Measurements from ENCODE around the gene GJB1. TPM values are rescaled to one million over a fixed set of nuclear protein-coding genes. Genes with fewer than 3 reads are reported as not detected.

GJB1 gene
- total and polyA plus RNA-seq, 8 donors = 0.21 to 6.6 (median 5.0) TPM

DNA sequence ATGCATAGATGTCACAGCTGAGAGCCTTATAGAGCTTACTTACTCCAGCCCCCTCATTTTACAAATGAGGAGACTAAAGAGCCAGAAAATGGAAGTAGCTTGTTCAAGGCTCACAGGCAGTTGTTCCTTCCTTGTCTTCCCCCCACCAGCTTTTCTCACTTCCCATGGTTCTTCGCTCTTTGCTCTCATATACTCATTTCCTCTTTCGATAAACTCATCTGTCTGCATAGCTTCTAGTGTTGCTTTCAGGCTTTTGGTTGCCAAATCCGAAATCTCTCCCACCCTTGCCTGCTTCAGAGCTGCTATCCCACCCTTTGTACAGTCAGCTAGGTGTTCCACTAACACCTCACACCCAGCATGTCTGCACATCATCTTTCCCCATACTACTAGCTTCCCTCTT, 25.0 kb upstream of the GJB1 start:
- H3K4me3 ChIP-seq = peak overlapping the region in 1 of 2 donors; percentile 38

DNA sequence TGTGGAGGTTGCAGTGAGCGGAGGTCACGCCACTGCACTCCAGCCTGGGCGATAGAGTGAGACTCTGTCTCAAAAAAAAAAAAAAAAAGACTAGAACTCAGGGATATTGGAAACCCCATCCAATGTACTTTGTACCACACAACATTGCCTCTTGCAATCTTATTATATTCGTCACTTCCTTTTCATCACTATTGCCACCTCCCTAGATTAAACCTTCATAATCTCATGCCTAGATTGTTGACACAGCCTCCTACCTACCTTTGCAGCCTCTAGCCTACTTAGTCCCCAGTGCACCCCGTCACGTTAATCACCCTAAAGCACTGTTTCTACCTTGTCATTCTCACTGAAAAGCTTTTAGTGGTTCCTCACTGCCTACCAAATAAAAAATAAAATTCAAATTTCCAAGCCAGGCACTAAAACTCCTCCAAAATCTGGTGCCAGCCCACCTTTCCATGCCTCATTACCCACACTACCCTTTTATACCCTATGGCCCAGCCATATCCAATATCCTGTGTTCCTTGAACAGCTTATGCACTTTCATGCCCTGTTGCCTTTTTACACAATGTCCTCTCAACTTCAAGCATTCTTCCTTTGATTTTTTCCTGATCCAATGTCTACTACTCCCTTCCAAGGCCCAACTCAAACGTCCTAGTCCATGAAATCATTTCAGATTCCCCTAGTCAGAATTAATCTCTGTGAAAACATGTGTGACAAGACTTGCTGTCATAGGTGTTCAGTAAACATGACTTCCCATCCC, 23.6 kb upstream of the GJB1 start:
- Histone ChIP-seq H3K4me1 (no peaks in the 10 kb centered on the region), H3K27ac (no peak overlapping the region), H3K4me3 (no peak overlapping the region), H3K9me3 (no peaks in the 10 kb centered on the region), H3K27me3 (no peaks in the 10 kb centered on the region), H3K36me3 (no peaks in the 10 kb centered on the region)
- intact Hi-C loops (cut with DNase I) = no loop called here
- TF ChIP-seq, protein P1, sequence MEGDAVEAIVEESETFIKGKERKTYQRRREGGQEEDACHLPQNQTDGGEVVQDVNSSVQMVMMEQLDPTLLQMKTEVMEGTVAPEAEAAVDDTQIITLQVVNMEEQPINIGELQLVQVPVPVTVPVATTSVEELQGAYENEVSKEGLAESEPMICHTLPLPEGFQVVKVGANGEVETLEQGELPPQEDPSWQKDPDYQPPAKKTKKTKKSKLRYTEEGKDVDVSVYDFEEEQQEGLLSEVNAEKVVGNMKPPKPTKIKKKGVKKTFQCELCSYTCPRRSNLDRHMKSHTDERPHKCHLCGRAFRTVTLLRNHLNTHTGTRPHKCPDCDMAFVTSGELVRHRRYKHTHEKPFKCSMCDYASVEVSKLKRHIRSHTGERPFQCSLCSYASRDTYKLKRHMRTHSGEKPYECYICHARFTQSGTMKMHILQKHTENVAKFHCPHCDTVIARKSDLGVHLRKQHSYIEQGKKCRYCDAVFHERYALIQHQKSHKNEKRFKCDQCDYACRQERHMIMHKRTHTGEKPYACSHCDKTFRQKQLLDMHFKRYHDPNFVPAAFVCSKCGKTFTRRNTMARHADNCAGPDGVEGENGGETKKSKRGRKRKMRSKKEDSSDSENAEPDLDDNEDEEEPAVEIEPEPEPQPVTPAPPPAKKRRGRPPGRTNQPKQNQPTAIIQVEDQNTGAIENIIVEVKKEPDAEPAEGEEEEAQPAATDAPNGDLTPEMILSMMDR (IDR thresholded peaks at IDR 0.05) = no peak
- ATAC-seq (no peak), DNase-seq (no peak)

More for the DNA sequence above, 25.0 kb upstream of the GJB1 start:
- DNase-seq = no peak
- no peaks in the 10 kb centered on the region for H3K27me3 ChIP-seq
- intact Hi-C loops (cut with DNase I) = no loop called here
- H3K36me3 ChIP-seq = no peaks in the 10 kb centered on the region
- TF ChIP-seq, protein P1 (IDR thresholded peaks at IDR 0.05) = no peak
- H3K9me3 ChIP-seq = no peaks in the 10 kb centered on the region
- peak overlapping the region in 1 of 2 donors; percentile 25 for H3K27ac ChIP-seq
- peak; percentile 24 for ATAC-seq
- no peaks in the 10 kb centered on the region for H3K4me1 ChIP-seq

DNA sequence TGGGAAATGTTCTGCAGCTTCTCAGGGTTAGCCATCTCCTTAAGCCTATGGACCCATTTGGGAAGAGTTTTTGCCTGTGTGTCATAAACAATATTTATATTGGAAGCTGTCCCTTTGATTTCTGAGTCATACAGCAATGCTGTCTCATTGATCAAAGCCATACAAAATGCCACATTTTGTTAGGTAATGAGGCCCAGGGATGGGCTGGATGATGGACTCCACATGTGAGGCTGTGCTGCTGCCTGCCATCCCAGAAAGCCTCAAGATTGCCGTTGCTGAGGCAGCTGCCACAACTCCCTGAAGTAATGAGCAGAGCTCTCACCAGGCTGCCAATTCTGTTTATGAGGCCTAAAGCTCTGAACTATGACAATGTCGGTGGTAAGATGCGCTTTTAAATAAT, 12.2 kb upstream of the GJB1 start:
- Histone ChIP-seq H3K4me1 (no peaks in the 10 kb centered on the region), H3K4me3 (no peak overlapping the region), H3K27me3 (no peaks in the 10 kb centered on the region), H3K27ac (no peak overlapping the region), H3K36me3 (no peaks in the 10 kb centered on the region), H3K9me3 (no peaks in the 10 kb centered on the region)
- intact Hi-C loops (cut with DNase I) = no loop called here
- TF ChIP-seq, protein P1 (IDR thresholded peaks at IDR 0.05) = no peak
- DNase-seq (no peak), ATAC-seq (no peak)

DNA sequence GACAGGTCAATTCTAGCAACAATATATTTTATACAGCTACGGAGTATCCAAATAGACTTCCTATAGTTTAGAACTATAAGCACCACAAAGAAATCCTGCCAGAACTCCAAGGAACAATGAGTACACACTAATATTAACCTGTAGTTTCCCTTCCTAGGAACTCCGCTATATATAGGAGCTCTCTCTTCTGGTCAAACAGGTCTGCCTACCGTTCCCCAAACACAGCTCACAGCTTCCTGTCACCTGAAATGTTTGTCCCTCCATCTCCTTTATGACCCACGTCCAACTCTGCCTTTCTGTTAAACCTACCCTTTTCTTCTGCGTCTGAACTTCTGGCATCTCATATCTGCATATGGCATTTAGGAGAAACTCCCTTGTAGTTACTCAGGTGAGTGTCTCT, 10.5 kb upstream of the GJB1 start:
- intact Hi-C loops (cut with DNase I) = no loop called here
- TF ChIP-seq, protein P1 (IDR thresholded peaks at IDR 0.05) = no peak
- H3K4me1 ChIP-seq = no peaks in the 10 kb centered on the region
- no peaks in the 10 kb centered on the region for H3K27me3 ChIP-seq
- H3K36me3 ChIP-seq = no peaks in the 10 kb centered on the region
- H3K27ac ChIP-seq = no peak overlapping the region
- ATAC-seq (no peak), DNase-seq (peak in 1 of 4 donors; percentile 24)
- H3K4me3 ChIP-seq = no peak overlapping the region
- H3K9me3 ChIP-seq = no peaks in the 10 kb centered on the region

DNA sequence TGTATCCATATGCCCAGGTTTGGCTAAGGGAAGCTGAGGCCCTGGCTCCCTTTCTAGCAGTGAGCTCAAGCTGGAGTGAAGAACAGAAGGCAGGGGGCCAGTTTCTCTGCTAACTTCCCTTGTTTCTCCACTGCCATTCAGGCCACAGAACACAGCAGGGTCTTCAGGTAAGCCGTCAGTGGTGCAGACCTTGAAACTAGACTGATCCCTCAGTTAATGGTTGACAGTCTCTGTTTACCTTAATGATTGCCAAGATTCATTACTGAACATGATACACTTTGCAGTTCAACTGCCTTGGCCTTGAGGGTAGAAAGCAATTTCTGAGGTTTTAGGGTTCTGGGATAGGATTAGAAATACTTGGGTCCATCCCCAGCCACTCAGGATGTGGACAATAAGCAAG, 8.9 kb upstream of the GJB1 start:
- ATAC-seq (no peak), DNase-seq (no peak)
- no peaks in the 10 kb centered on the region for H3K36me3 ChIP-seq
- no peak overlapping the region for H3K27ac ChIP-seq
- no peaks in the 10 kb centered on the region for H3K27me3 ChIP-seq
- TF ChIP-seq, protein P1 (IDR thresholded peaks at IDR 0.05) = no peak
- intact Hi-C loops (cut with DNase I) = no loop called here
- no peaks in the 10 kb centered on the region for H3K9me3 ChIP-seq
- H3K4me3 ChIP-seq = no peak overlapping the region
- H3K4me1 ChIP-seq = no peaks in the 10 kb centered on the region
